Ascending aorta (tissue), 2 donors: ENCODE measurements around the gene AIP. TPM values are rescaled to one million over a fixed set of nuclear protein-coding genes. Genes with fewer than 3 reads are reported as not detected.

Experiments used
- DNase-seq, 2 donors: peaks; one replicate each; pipeline ENCODE4 v3.0.0-alpha.2; 2019; ENCODE audit warnings: low spot score in 2 of 2
- H3K27ac ChIP-seq, 2 donors: fragments of 200-600 bp; sonication (generic); one replicate each; pipeline ENCODE4 v1.5.1; 2016 to 2017; ENCODE audit warnings: mild to moderate bottlenecking in 1 of 2
- H3K27me3 ChIP-seq: fragments of 200-600 bp; sonication (generic); one replicate; pipeline ENCODE4 v1.5.1; 2017
- H3K36me3 ChIP-seq, 2 donors: fragments of 200-600 bp; sonication (generic); one replicate each; pipeline ENCODE4 v1.5.1; 2016
- H3K4me1 ChIP-seq, 2 donors: fragments of 200-600 bp; sonication (generic); one replicate each; pipeline ENCODE4 v1.5.1; 2016 to 2017; ENCODE audit warnings: mild to moderate bottlenecking in 1 of 2
- H3K4me3 ChIP-seq, 2 donors: fragments of 200-600 bp; sonication (generic); one replicate each; pipeline ENCODE4 v1.5.1; 2016 to 2017; ENCODE audit warnings: mild to moderate bottlenecking in 1 of 2
- H3K9me3 ChIP-seq, 2 donors: fragments of 200-600 bp; sonication (generic); one replicate each; pipeline ENCODE4 v1.5.1; 2016
- intact Hi-C: fragments of 100-400 bp; cut with DNase I; formaldehyde crosslinking; loops from one replicate; pipeline ENCODE4 v1.15.1; 2023
- total RNA-seq: library from RNA; depleted of rRNA; stranded (reverse); fragments of >200 nt; gene quantifications from one replicate; pipeline ENCODE4 v1.1.0, GENCODE V29; 2016
- TF ChIP-seq, protein P1 (sequence below), 3 experiments: fragments of 200-600 bp in 2 of 3; fragments of 450-650 bp in 1 of 3; sonication (generic) in 2 of 3; IDR thresholded peaks; one replicate each; pipeline ENCODE4 v1.5.1; 2016 to 2019; ENCODE audit warnings: antibody characterized with exemption in 3 of 3, mild to moderate bottlenecking in 1 of 3, moderate library complexity in 1 of 3

Gene AIP
- total RNA-seq, 1 donor from 2014 or later, result 116 TPM

DNA sequence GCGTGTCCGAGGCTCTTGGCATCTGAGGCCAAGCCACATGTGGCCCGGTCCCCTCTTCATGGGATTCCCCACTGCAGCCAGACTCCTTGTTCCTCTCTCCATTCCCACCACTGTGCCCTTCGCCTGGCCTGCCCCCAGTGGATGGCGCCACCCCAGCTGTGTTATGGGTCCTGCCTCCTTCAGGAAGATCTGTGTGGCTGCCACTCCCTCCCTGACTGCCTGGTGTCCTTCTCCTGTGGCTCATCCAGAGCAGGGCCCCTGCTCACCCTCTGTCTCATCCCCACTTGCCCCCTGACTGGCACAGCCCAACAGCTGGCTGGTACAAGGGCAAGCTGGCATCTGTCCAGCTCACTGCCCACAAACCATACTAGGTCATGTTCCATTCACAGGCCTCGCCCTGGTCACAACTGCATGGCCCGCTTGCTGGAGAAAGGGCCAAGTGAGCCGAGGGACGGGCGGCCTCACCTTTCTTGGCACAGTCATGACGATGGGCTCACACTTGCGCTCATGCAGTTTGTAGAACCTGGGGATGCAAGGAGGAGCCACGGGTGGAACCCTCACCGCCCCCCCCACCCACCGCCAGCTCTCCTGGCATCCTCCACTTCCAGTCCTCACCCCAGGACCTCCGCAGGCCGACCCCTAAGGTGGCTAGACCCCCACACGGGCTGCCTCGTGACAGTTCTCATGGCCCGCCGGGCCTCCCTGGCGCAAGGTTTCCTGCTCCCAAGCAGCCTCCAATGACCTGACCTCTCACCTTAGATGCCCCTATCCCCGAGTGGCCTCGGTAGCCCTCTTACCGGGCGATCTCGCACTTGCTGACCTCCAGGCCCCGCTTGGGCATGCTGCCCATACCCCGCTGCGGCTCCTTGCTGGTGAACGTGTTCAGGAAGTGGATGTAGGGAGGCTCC lies 43.3 kb upstream of the AIP start:
- peak overlapping the region; percentile 52 to 53 for H3K27ac ChIP-seq
- DNase-seq, result no peak
- no peak overlapping the region for H3K4me3 ChIP-seq
- H3K27me3 ChIP-seq, result no peaks in the 10 kb centered on the region
- TF ChIP-seq, protein P1, sequence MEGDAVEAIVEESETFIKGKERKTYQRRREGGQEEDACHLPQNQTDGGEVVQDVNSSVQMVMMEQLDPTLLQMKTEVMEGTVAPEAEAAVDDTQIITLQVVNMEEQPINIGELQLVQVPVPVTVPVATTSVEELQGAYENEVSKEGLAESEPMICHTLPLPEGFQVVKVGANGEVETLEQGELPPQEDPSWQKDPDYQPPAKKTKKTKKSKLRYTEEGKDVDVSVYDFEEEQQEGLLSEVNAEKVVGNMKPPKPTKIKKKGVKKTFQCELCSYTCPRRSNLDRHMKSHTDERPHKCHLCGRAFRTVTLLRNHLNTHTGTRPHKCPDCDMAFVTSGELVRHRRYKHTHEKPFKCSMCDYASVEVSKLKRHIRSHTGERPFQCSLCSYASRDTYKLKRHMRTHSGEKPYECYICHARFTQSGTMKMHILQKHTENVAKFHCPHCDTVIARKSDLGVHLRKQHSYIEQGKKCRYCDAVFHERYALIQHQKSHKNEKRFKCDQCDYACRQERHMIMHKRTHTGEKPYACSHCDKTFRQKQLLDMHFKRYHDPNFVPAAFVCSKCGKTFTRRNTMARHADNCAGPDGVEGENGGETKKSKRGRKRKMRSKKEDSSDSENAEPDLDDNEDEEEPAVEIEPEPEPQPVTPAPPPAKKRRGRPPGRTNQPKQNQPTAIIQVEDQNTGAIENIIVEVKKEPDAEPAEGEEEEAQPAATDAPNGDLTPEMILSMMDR (IDR thresholded peaks at IDR 0.05), result no peak
- no peaks in the 10 kb centered on the region for H3K9me3 ChIP-seq
- intact Hi-C loops, result no loop called here
- H3K4me1 ChIP-seq, result peaks cover 7 to 11% of the 10 kb centered on the region in 2 donors
- H3K36me3 ChIP-seq, result peaks cover 27 to 38% of the 10 kb centered on the region in 2 donors

DNA sequence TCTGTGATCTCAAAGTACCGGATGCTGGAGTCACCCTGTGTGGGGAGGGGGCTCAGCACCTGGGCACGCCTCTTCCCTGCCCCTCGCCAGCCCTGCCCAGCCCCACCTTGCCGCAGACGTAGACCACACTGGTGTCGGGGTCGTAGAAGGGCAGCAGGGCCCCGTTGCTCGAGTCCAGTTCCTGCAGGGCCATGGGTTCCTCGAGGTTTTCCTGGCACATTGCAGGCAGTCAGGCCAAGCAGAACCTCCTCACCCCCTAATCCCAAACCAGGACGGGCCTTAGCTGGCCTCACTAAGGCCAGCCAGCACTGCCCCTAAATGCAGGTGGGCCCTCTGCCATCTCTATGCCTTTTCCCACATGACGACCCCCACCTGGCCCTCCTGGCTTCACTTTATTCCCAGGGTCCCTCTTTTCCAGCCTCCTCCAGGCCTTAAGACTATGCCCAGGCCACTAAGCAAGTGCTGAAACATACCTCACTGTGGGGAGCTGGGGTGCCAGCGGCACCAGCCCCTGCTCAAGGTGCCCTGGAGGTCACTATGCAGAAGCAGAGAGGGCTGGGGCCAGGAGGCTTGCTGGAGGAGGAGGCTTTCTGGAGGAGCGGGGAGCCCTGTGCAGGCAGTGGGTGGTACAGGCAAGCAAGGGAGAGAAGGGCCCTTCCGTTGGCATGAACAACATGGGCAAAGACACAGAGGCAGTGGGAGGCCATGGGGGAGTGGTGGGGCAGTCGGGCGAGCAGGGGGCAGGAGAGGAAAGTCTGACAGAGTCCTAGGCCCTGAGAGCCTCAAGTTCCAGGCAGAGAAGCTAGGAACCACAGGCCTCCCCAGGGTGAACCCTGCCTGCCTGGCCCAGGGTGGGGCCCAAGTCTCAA lies 42.4 kb upstream of the AIP start:
- Histone ChIP-seq H3K9me3 (no peaks in the 10 kb centered on the region), H3K4me1 (peaks cover 8 to 13% of the 10 kb centered on the region in 2 donors), H3K36me3 (peaks cover 22 to 29% of the 10 kb centered on the region in 2 donors), H3K27me3 (no peaks in the 10 kb centered on the region), H3K4me3 (no peak overlapping the region), H3K27ac (peak overlapping the region in 1 of 2 donors; percentile 52)
- DNase-seq, result no peak
- TF ChIP-seq, protein P1 (IDR thresholded peaks at IDR 0.05), result no peak
- intact Hi-C loops, result no loop called here

DNA sequence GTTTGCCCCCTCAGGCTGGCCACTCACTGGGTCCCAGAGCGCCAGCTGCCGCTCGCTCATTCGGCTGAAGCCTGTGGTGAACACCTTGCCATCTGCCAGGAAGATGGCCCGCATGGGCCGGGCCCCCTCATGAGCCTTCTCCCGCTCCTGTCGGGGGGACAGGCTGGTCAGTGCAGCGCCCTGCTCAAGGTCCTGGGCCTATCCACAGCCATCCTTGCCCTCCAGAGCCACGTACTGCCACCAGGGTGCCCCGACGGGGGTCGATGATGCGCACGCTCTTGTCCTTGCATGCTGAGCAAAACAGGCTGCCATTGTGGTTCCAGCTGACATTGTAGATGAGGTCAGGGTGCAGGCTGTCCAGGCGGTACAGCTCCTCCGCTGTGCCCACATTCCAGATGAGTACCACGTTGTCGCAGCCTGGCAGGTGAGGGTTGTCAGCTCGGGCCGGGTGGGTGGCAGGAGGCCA lies 41.7 kb upstream of the AIP start:
- peaks cover 8 to 13% of the 10 kb centered on the region in 2 donors for H3K4me1 ChIP-seq
- DNase-seq, result no peak
- TF ChIP-seq, protein P1 (IDR thresholded peaks at IDR 0.05), result no peak
- no peaks in the 10 kb centered on the region for H3K9me3 ChIP-seq
- H3K36me3 ChIP-seq, result peaks cover 15 to 23% of the 10 kb centered on the region in 2 donors
- no peaks in the 10 kb centered on the region for H3K27me3 ChIP-seq
- H3K27ac ChIP-seq, result peak overlapping the region in 1 of 2 donors; percentile 98
- H3K4me3 ChIP-seq, result no peak overlapping the region
- intact Hi-C loops, result no loop called here

DNA sequence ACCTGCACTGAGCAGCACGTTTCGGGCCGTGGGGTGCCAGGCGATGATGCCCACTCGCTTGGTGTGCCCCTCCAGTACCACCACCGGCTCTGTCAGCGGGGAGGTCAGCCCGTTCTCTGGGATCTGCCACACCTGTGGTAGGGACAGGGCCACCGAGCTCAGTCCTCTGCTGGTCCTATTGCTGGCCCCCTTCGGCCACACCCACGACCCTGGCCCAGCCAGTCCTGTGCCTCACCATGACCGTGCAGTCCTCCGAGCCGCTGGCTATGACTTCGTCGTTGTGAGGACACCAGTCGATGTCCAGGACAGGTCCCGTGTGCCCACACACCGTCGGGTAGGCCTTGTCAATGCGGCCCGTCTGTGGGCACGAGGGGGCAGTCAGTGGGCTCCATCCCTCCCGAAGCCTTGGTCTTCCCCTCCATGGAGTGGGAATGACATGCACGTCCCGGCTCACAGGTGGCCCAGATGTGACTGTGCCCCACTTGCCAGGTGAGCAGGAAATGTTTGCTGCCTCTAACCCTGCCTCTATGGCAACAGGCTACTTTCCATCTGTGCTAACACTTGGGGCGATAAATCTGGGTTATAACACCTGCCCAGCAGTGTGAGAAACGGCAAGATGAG lies 41.0 kb upstream of the AIP start:
- H3K27me3 ChIP-seq, result no peaks in the 10 kb centered on the region
- H3K36me3 ChIP-seq, result peaks cover 14 to 23% of the 10 kb centered on the region in 2 donors
- intact Hi-C loops, result no loop called here
- H3K9me3 ChIP-seq, result no peaks in the 10 kb centered on the region
- TF ChIP-seq, protein P1 (IDR thresholded peaks at IDR 0.05), result no peak
- no peak for DNase-seq
- peaks cover 8 to 13% of the 10 kb centered on the region in 2 donors for H3K4me1 ChIP-seq
- H3K27ac ChIP-seq, result peak overlapping the region; percentile 12 to 98
- peak overlapping the region in 1 of 2 donors; percentile 99 for H3K4me3 ChIP-seq
